K562 (cell line): ENCODE data around the gene EIF3M. TPM values are rescaled to one million over a fixed set of nuclear protein-coding genes. Genes with fewer than 3 reads are reported as not detected.

ENCODE experiments used
- ATAC-seq: fragments of 200-7000 bp; cut with Tn5 transposase; 3 replicates; pipeline ENCODE4 v1.9.1; 2020; ENCODE audit warnings: moderate library complexity
- BruUV-seq: library from RNA; stranded (reverse); fragments of 400-500 nt; replicated peaks from 2 replicates; lab custom pipeline; 2021; lab: Mats Ljungman, UMichigan
- CTCF ChIA-PET: fragments of 300-600 bp; formaldehyde crosslinking; extraction: SDS; loops from one replicate; lab custom pipeline; 2021; ENCODE audit warnings: low intra/inter-chr PET ratio; lab: Yijun Ruan, JAX
- POLR2A ChIA-PET: fragments of 300-600, 350-650 bp; sonication (Branson Sonifier 250); formaldehyde crosslinking; extraction: SDS; loops from one replicate; lab custom pipeline; 2021; ENCODE audit warnings: antibody characterized with exemption, inconsistent platforms; lab: Yijun Ruan, JAX
- DNase-seq, 4 experiments: peaks; one replicate each; pipeline versions ENCODE4 v3.0.0 to v3.0.0-alpha.2; 2011 to 2018; ENCODE audit warnings: low spot score in 3 of 4, mixed read lengths in 3 of 4; ENCODE audit errors: extremely low read depth in 1 of 4
- FAIRE-seq: peaks from 2 replicates; lab custom pipeline; 2011; peaks lifted over from hg19 to GRCh38; lab: Jason Lieb, UNC
- H2AFZ ChIP-seq: 2 replicates; pipeline ENCODE4 v1.6.0; 2011; ENCODE audit warnings: low read depth, low read length, control low read depth, inconsistent platforms
- H3K27ac ChIP-seq: fragments of 200-600 bp; 3 replicates; pipeline ENCODE4 v1.8.0; 2011; ENCODE audit warnings: low read depth, mild to moderate bottlenecking, control low read depth, inconsistent platforms, low read length, moderate library complexity, mixed read lengths; ENCODE audit errors: extremely low read depth
- H3K27me3 ChIP-seq, 2 experiments: fragments of 300-600 bp in 1 of 2; 2 replicates in 1 of 2; 3 replicates in 1 of 2; pipeline versions ENCODE4 v1.6.0 to v1.8.0; 2011; ENCODE audit warnings: inconsistent platforms in 2 of 2, low read length in 2 of 2, mild to moderate bottlenecking in 1 of 2, mixed read lengths in 1 of 2, moderate library complexity in 1 of 2; ENCODE audit not compliant: control insufficient read depth in 2 of 2, insufficient read depth in 2 of 2
- H3K36me3 ChIP-seq: fragments of 300-600 bp; 3 replicates; pipeline ENCODE4 v1.8.0; 2011; ENCODE audit warnings: mild to moderate bottlenecking, low read length, inconsistent platforms; ENCODE audit not compliant: control insufficient read depth, insufficient read depth
- H3K4me1 ChIP-seq, 2 experiments: fragments of 200-600 bp in 1 of 2; replicated peaks in 1 of 2; 2 replicates in 1 of 2; 3 replicates in 1 of 2; pipeline versions ENCODE4 v1.5.1 to v1.8.0; 2011; ENCODE audit warnings: inconsistent platforms in 2 of 2, low read length in 2 of 2, mild to moderate bottlenecking in 1 of 2, mixed read lengths in 1 of 2, moderate library complexity in 1 of 2; ENCODE audit not compliant: control insufficient read depth in 2 of 2, insufficient read depth in 2 of 2
- H3K4me2 ChIP-seq: 2 replicates; pipeline ENCODE4 v1.6.1; 2011; ENCODE audit warnings: low read length, control low read depth, inconsistent platforms, mixed read lengths; ENCODE audit not compliant: insufficient read depth
- H3K4me3 ChIP-seq: fragments of 200-600 bp; sonication (generic), shearing (Covaris generic); 2 replicates; pipeline ENCODE4 v1.5.1; 2016; ENCODE audit warnings: control low read depth, inconsistent platforms
- H3K79me2 ChIP-seq: fragments of 200-600 bp; 3 replicates; pipeline ENCODE4 v1.8.0; 2011; ENCODE audit warnings: low read length, inconsistent platforms; ENCODE audit not compliant: control insufficient read depth, insufficient read depth
- H3K9ac ChIP-seq, 2 experiments: 2 replicates each; pipeline versions ENCODE4 v1.6.0 to v1.6.1; 2011; ENCODE audit warnings: low read depth in 2 of 2, low read length in 2 of 2, control low read depth in 1 of 2, inconsistent platforms in 1 of 2, mild to moderate bottlenecking in 1 of 2, mixed read lengths in 1 of 2; ENCODE audit not compliant: insufficient read depth in 1 of 2
- H3K9me1 ChIP-seq: one replicate; pipeline ENCODE4 v1.6.0; 2011; ENCODE audit warnings: inconsistent platforms, mild to moderate bottlenecking, low read length, moderate library complexity; ENCODE audit not compliant: control insufficient read depth, insufficient read depth
- H3K9me3 ChIP-seq: replicated peaks from 2 replicates; pipeline ENCODE4 v1.5.1; 2011; ENCODE audit warnings: low read depth, low read length, inconsistent platforms; ENCODE audit not compliant: control insufficient read depth, insufficient read depth
- H4K20me1 ChIP-seq: replicated peaks from 2 replicates; pipeline ENCODE4 v1.6.1; 2011; ENCODE audit warnings: low read length, inconsistent platforms, mixed read lengths; ENCODE audit not compliant: control insufficient read depth, insufficient read depth
- ATF4 ChIP-seq: fragments of 450-650 bp; formaldehyde crosslinking; IDR thresholded peaks from 2 replicates; pipeline ENCODE4 v1.4.0; 2022; ENCODE audit warnings: mild to moderate bottlenecking, moderate library complexity
- CTCF ChIP-seq, 3 experiments: IDR thresholded peaks in 2 of 3; conservative IDR thresholded peaks in 1 of 3; 2 replicates each; pipeline ENCODE4 v1.5.1; 2011 to 2012; ENCODE audit warnings: low read length in 3 of 3, mild to moderate bottlenecking in 3 of 3, control low read depth in 2 of 3, improper control_type of control experiment in 1 of 3, inconsistent platforms in 1 of 3, low read depth in 1 of 3, mixed read lengths in 1 of 3, moderate library complexity in 1 of 3; ENCODE audit not compliant: insufficient read depth in 2 of 3
- EZH2 ChIP-seq: IDR thresholded peaks from 2 replicates; pipeline ENCODE4 v1.6.1; 2012; ENCODE audit warnings: low read depth, mild to moderate bottlenecking, inconsistent platforms, low read length, borderline replicate concordance
- KDM1A ChIP-seq, 2 experiments: fragments of 450-650 bp; IDR thresholded peaks; 2 replicates each; pipeline ENCODE4 v1.6.1; 2016; ENCODE audit warnings: mild to moderate bottlenecking in 2 of 2
- SLC30A9 ChIP-seq: fragments of 250-450 bp; sonication (Bioruptor Pico); IDR thresholded peaks from 2 replicates; pipeline ENCODE4 v1.8.0; 2022; ENCODE audit warnings: mild to moderate bottlenecking, moderate library complexity
- SMAD4 ChIP-seq: fragments of 250-450 bp; sonication (Bioruptor Pico); conservative IDR thresholded peaks from 2 replicates; pipeline ENCODE4 v1.8.0; 2021; ENCODE audit warnings: inconsistent platforms, mild to moderate bottlenecking, moderate library complexity
- SRF ChIP-seq, 2 experiments: fragments of 250-450, 450-650 bp in 1 of 2; sonication (Bioruptor Pico) in 1 of 2; sonication (generic) in 1 of 2; formaldehyde crosslinking; IDR thresholded peaks; 2 replicates each; pipeline versions ENCODE4 v1.5.0 to v1.5.1; 2020 to 2022; ENCODE audit warnings: mild to moderate bottlenecking in 1 of 2, missing genetic modification reagents in 1 of 2
- U2AF2 ChIP-seq: fragments of 200-400 bp; formaldehyde crosslinking; optimal IDR thresholded peaks from 2 replicates; pipeline ENCODE3; 2017; ENCODE audit warnings: low read depth, mild to moderate bottlenecking, low read length
- WGBS: fragments of 100-300 bp; shearing (Covaris generic); methylation state at CpG from one replicate; pipeline ENCODE4 v1.1.6; 2016; ENCODE audit warnings: low coverage, mixed read lengths; ENCODE audit not compliant: insufficient coverage; ENCODE audit errors: missing lambda C conversion rate; 5-methylcytosine and 5-hydroxymethylcytosine counted together
- in situ Hi-C: fragments of 300-500 bp; cut with MboI; formaldehyde crosslinking; loops from 4 replicates; pipeline ENCODE4 v1.15.0; 2018; ENCODE audit warnings: inconsistent platforms, mixed read lengths
- intact Hi-C: fragments of 100-400 bp; cut with micrococcal nuclease; formaldehyde crosslinking; loops from 2 replicates; pipeline ENCODE4 v1.14.2; 2022
- polyA plus RNA-seq, 8 experiments: library from polyadenylated mRNA; depleted of rRNA in 4 of 8; stranded (reverse) in 5 of 8; unstranded in 3 of 8; fragments of >200 nt; fragmentation: Nextera tagmentation in 2 of 8; fragmentation: Illumina TruSeq in 1 of 8; extraction: Ambion mirVana in 2 of 8; extraction: Trizol in 1 of 8; gene quantifications; 2 replicates each; pipeline versions ENCODE4 v1.2.1 to v1.2.3, GENCODE V29; 2011 to 2014; ENCODE audit warnings: inconsistent platforms in 1 of 8, missing spikeins in 1 of 8
- total RNA-seq, 7 experiments: library from RNA; depleted of rRNA in 6 of 7; stranded (reverse); fragments of >200 nt in 6 of 7; fragmentation: Illumina TruSeq in 2 of 7; extraction: Trizol in 2 of 7; gene quantifications; 2 replicates each; pipeline versions ENCODE4 v1.2.1 to v1.2.3, GENCODE V29; 2011 to 2021; ENCODE audit warnings: low replicate concordance in 1 of 7

EIF3M gene
- total and polyA plus RNA-seq, 9 of the 15 experiments (the other 6 are each of a cell fraction or from before 2014, with no cell fraction given), result 602 to 2,015 (median 1,058) TPM

GRCh38 chr11:32613500-32614151 is 30.0 kb downstream of the EIF3M start:
- FAIRE-seq (no peak), DNase-seq (no peak), ATAC-seq (no peak)
- H3K4me1 ChIP-seq, result no peaks in the 10 kb centered on the region
- H4K20me1 ChIP-seq, result no peaks in the 10 kb centered on the region
- no peak overlapping the region for H3K4me3 ChIP-seq
- no peaks in the 10 kb centered on the region for H3K9me1 ChIP-seq
- ChIA-PET POLR2A (no interaction called here), CTCF (interaction anchor here (1.7 kb wide), 1 partner anchor 288 kb away, joined by 4 read pairs; no protein-coding TSS in a partner anchor)
- H3K9ac ChIP-seq, result no peak overlapping the region
- no peak overlapping the region for H2AFZ ChIP-seq
- H3K36me3 ChIP-seq, result no peaks in the 10 kb centered on the region
- H3K4me2 ChIP-seq, result no peak overlapping the region
- WGBS, result 8% methylated on average over 4 of the region's 4 CpGs
- H3K79me2 ChIP-seq, result no peaks in the 10 kb centered on the region
- in situ Hi-C loops (no loop called here), intact Hi-C loops (no loop called here)
- no peaks in the 10 kb centered on the region for H3K9me3 ChIP-seq
- BruUV-seq, result no TSS peak
- no peak overlapping the region for H3K27ac ChIP-seq
- TF ChIP-seq ATF4 (CRISPR knock-in tag) (no peak), SRF (CRISPR knock-in tag; IDR thresholded peaks at IDR 0.05) (no peak), SMAD4 (no peak)
- H3K27me3 ChIP-seq, result no peaks in the 10 kb centered on the region

- H3K79me2 ChIP-seq, result no peaks in the 10 kb centered on the region
- H2AFZ ChIP-seq, result no peak overlapping the region
- H3K4me3 ChIP-seq, result no peak overlapping the region
- in situ Hi-C loops, result no loop called here
- ATAC-seq (no peak), DNase-seq (peak in 1 of 4 experiments; percentile 13), FAIRE-seq (no peak)
- intact Hi-C loops, result loop anchor here (1.0 kb wide), 2 partner anchors 241 to 292 kb away; no protein-coding TSS in a partner anchor
- no peaks in the 10 kb centered on the region for H3K27me3 ChIP-seq
- H3K27ac ChIP-seq, result no peak overlapping the region
- H3K4me2 ChIP-seq, result no peak overlapping the region
- no peaks in the 10 kb centered on the region for H4K20me1 ChIP-seq
- no peaks in the 10 kb centered on the region for H3K9me1 ChIP-seq
- ChIA-PET CTCF (interaction anchor here (0.9 to 1.7 kb wide), 2 partner anchors 292 to 303 kb away, joined by 4 to 13 read pairs; no protein-coding TSS in a partner anchor), POLR2A (no interaction called here)
- no peak overlapping the region for H3K9ac ChIP-seq
- no peaks in the 10 kb centered on the region for H3K9me3 ChIP-seq
- H3K4me1 ChIP-seq, result no peaks in the 10 kb centered on the region
- H3K36me3 ChIP-seq, result no peaks in the 10 kb centered on the region
- BruUV-seq, result no TSS peak
- TF ChIP-seq SLC30A9 (CRISPR knock-in tag), result no peak
- peak in 2 of 3 experiments; percentile 3 to 54; a peak in 3 of 6 replicates for TF ChIP-seq CTCF (IDR thresholded peaks at IDR 0.05 in 2 of 3, conservative IDR thresholded peaks at IDR 0.05 in 1 of 3; ENCODE audit: insufficient read depth in 2 of 3, low read depth in 1 of 3, low read length in 3 of 3)
- TF ChIP-seq KDM1A (IDR thresholded peaks at IDR 0.05), result no peak
- no peak for TF ChIP-seq U2AF2
- TF ChIP-seq EZH2, result no peak
Measured at GRCh38 chr11:32615422-32615821, 31.8 kb downstream of the EIF3M start.
